KOPT-K1 (cell line): ENCODE results near the gene HM13.

ENCODE experiments used
- H3K27ac ChIP-seq: fragments of 200-600 bp; sonication (generic); 2 replicates; pipeline ENCODE4 v1.5.1; 2016; ENCODE audit warnings: antibody characterized with exemption, mild to moderate bottlenecking, low read depth, low read length; ENCODE audit not compliant: poor library complexity, severe bottlenecking
- H3K36me3 ChIP-seq: fragments of 200-600 bp; sonication (generic); 2 replicates; pipeline ENCODE4 v1.5.1; 2017; ENCODE audit warnings: antibody characterized with exemption, mild to moderate bottlenecking, low read length, moderate library complexity; ENCODE audit not compliant: insufficient read depth
- H3K9me3 ChIP-seq: fragments of 200-600 bp; sonication (generic); 2 replicates; pipeline ENCODE4 v1.5.1; 2017; ENCODE audit warnings: antibody characterized with exemption, low read length, mild to moderate bottlenecking; ENCODE audit not compliant: insufficient read depth, poor library complexity, severe bottlenecking

Gene HM13

GRCh38 chr20:31617432-31618104, 103.3 kb downstream of the HM13 start:
- H3K27ac ChIP-seq: no peak overlapping the region

More at GRCh38 chr20:31617432-31618104, 103.3 kb downstream of the HM13 start:
- Histone ChIP-seq H3K36me3 (no peaks in the 10 kb centered on the region), H3K9me3 (no peaks in the 10 kb centered on the region)
